PFSK-1 (cell line): ENCODE measurements around the gene INHBB.

Experiments
- FOXP2 ChIP-seq: optimal IDR thresholded peaks from 2 replicates; pipeline ENCODE3; 2011; ENCODE audit warnings: borderline replicate concordance, control low read depth, inconsistent platforms; ENCODE audit not compliant: insufficient read depth; ENCODE audit errors: extremely low read length, extremely low read depth
- POLR2AphosphoS5 ChIP-seq: IDR thresholded peaks from 2 replicates; pipeline ENCODE4 v1.6.1; 2012; ENCODE audit warnings: low read depth, mild to moderate bottlenecking, control low read depth, low read length, moderate library complexity
- SIN3A ChIP-seq: IDR thresholded peaks from 2 replicates; pipeline ENCODE4 v1.6.1; 2012; ENCODE audit warnings: mild to moderate bottlenecking, low read length, moderate library complexity, borderline replicate concordance; ENCODE audit not compliant: insufficient read depth
- TAF1 ChIP-seq: IDR thresholded peaks from 2 replicates; pipeline ENCODE4 v1.6.1; 2012; ENCODE audit warnings: low read length, control low read depth, borderline replicate concordance; ENCODE audit not compliant: insufficient read depth
- TF ChIP-seq, protein P1 (sequence below), 2 experiments: IDR thresholded peaks; 2 replicates each; pipeline versions ENCODE4 v1.6.1 to v1.8.0; 2011 to 2012; ENCODE audit warnings: low read depth in 2 of 2, low read length in 2 of 2, control low read depth in 1 of 2, inconsistent platforms in 1 of 2, mild to moderate bottlenecking in 1 of 2, moderate library complexity in 1 of 2; ENCODE audit not compliant: insufficient read depth in 1 of 2

Gene INHBB

DNA sequence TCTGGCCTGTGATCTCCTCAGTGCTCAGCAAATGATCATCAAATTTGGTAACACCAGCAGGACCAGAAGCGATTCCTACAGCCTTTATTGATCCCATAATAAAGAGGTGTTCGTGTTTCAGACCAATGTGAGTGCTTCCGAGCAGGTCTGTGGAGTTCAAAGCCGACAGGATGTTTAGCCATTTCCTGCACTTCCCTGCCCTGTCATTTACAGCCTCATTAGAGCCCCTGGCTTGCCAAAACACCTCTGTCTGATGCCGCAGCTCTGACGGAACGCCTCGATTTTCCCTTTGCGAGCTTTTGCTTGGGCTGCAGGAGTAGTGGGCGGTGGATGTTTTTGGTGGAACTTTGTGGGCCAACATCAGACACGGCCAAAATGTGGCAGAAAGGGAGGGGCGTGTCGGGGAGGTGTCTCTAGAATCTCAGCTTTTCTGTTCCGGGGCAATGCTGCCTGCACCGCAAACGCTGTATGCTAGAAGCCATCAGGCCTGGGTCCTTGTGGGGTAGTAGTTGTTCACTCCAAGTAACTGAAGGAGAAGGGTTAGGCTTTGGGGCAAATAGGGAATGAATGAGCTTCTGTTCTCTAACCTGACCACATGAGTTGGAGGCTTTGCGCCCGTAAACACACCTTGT, 26.1 kb upstream of the INHBB start:
- TF ChIP-seq, protein P1, sequence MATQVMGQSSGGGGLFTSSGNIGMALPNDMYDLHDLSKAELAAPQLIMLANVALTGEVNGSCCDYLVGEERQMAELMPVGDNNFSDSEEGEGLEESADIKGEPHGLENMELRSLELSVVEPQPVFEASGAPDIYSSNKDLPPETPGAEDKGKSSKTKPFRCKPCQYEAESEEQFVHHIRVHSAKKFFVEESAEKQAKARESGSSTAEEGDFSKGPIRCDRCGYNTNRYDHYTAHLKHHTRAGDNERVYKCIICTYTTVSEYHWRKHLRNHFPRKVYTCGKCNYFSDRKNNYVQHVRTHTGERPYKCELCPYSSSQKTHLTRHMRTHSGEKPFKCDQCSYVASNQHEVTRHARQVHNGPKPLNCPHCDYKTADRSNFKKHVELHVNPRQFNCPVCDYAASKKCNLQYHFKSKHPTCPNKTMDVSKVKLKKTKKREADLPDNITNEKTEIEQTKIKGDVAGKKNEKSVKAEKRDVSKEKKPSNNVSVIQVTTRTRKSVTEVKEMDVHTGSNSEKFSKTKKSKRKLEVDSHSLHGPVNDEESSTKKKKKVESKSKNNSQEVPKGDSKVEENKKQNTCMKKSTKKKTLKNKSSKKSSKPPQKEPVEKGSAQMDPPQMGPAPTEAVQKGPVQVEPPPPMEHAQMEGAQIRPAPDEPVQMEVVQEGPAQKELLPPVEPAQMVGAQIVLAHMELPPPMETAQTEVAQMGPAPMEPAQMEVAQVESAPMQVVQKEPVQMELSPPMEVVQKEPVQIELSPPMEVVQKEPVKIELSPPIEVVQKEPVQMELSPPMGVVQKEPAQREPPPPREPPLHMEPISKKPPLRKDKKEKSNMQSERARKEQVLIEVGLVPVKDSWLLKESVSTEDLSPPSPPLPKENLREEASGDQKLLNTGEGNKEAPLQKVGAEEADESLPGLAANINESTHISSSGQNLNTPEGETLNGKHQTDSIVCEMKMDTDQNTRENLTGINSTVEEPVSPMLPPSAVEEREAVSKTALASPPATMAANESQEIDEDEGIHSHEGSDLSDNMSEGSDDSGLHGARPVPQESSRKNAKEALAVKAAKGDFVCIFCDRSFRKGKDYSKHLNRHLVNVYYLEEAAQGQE (IDR thresholded peaks at IDR 0.05; ENCODE audit: insufficient read depth in 1 of 2, low read depth in 2 of 2, low read length in 2 of 2), result no peak
- TF ChIP-seq FOXP2 (no peak), TAF1 (no peak), SIN3A (no peak), POLR2AphosphoS5 (no peak)

GRCh38 chr2:120320318-120320851, 25.6 kb upstream of the INHBB start:
- TF ChIP-seq POLR2AphosphoS5, result no peak

- TF ChIP-seq, protein P1 (IDR thresholded peaks at IDR 0.05; ENCODE audit: insufficient read depth in 1 of 2, low read depth in 2 of 2, low read length in 2 of 2), result no peak
- no peak for TF ChIP-seq TAF1
- no peak for TF ChIP-seq SIN3A
- no peak for TF ChIP-seq POLR2AphosphoS5
- TF ChIP-seq FOXP2, result no peak
Observed at GRCh38 chr2:120321721-120322284, 24.1 kb upstream of the INHBB start.

GRCh38 chr2:120322329-120322728, 23.6 kb upstream of the INHBB start:
- TF ChIP-seq TAF1, result no peak
- no peak for TF ChIP-seq SIN3A
- no peak for TF ChIP-seq POLR2AphosphoS5
- TF ChIP-seq, protein P1 (IDR thresholded peaks at IDR 0.05; ENCODE audit: insufficient read depth in 1 of 2, low read depth in 2 of 2, low read length in 2 of 2), result no peak
- TF ChIP-seq FOXP2, result no peak

GRCh38 chr2:120323214-120323613, 22.7 kb upstream of the INHBB start:
- TF ChIP-seq, protein P1 (IDR thresholded peaks at IDR 0.05; ENCODE audit: insufficient read depth in 1 of 2, low read depth in 2 of 2, low read length in 2 of 2), result no peak
- TF ChIP-seq TAF1 (no peak), POLR2AphosphoS5 (no peak), SIN3A (no peak), FOXP2 (no peak)
